ENCODE measurements around the gene ZNF132. TPM values are rescaled to one million over a fixed set of nuclear protein-coding genes. Genes with fewer than 3 reads are reported as not detected.

Gene ZNF132
- total and polyA plus RNA-seq, 9 of the 15 experiments (the other 6 are each of a cell fraction or from before 2014, with no cell fraction given), result 0.03 to 0.42 (median 0.10) TPM; not detected in 5

DNA sequence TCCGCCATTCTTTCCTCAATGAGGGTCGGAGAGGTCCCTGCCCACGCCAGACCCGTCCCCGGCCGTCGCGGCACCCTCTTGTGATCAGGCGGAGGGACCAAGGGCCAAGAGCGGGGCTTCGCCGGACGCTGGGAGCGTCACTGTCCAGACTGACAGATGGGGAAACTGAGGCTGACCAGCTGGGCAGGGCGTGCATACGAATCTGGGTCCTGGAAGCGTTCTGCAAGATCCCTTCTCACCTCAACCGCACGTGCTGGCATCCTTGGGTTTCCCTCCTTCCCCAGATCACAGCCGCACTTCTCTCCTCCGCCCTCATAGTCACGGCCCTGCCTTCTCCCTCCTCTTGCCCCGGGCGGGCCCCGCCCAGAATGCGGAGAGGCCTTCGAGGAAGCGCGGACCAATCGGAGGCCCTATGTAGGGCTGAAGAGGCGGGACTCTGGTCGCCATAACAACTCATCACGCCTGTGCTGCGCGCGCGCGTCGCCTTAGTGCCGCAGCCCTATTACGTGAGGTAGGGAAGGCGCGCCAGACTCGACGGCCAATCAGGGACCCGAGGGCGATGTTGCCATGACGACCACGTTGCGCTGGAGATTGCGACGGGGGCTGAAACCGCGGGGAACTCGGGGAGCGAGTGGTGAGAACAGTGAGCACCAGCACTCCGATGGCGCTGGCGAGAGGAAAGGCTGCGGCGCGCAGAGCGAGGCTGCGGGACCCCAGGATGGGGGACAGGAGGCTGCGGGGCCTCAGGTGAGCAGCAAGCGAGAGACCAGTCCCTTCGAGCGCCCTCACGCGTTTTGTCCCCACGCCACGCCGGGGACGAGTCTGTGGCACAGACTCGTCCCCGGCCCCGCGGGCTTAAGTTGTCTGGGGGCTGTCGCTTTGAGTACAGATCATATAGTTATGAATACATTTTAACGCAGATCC is 38.8 kb downstream of the ZNF132 start (continued):
- TF ChIP-seq ZFP36 (IDR thresholded peaks at IDR 0.05; ENCODE audit: low read depth, low read length, partially characterized antibody) (no peak), KDM4B (IDR thresholded peaks at IDR 0.05; ENCODE audit: borderline replicate concordance in 2 of 2, low read depth in 1 of 2) (no peak; a peak in 1 of 4 replicates), CBX8 (IDR thresholded peaks at IDR 0.05; ENCODE audit: borderline replicate concordance, extremely low read depth, low read depth, low read length, poor library complexity, severe bottlenecking) (no peak), ZBTB7A (IDR thresholded peaks at IDR 0.05; ENCODE audit: borderline replicate concordance, control insufficient read depth, low read depth, low read length) (no peak), STAG1 (CRISPR knock-in tag; IDR thresholded peaks at IDR 0.05; ENCODE audit: borderline replicate concordance) (no peak), ZNF197 (CRISPR knock-in tag; IDR thresholded peaks at IDR 0.05; ENCODE audit: low read depth) (no peak), HMG20A (CRISPR knock-in tag; conservative IDR thresholded peaks at IDR 0.05) (no peak), ZFPM2 (CRISPR knock-in tag; IDR thresholded peaks at IDR 0.05) (no peak), ATF7 (IDR thresholded peaks at IDR 0.05) (peak; percentile 89), TAF15 (IDR thresholded peaks at IDR 0.05; ENCODE audit: low read depth, low read length) (no peak), TEAD4 (IDR thresholded peaks at IDR 0.05; ENCODE audit: low read length) (no peak), TEAD4 (CRISPR knock-in tag; IDR thresholded peaks at IDR 0.05; ENCODE audit: borderline replicate concordance) (no peak), ZNF668 (CRISPR knock-in tag; IDR thresholded peaks at IDR 0.05) (no peak), ZNF766 (CRISPR knock-in tag; conservative IDR thresholded peaks at IDR 0.05) (no peak), GTF3C2 (IDR thresholded peaks at IDR 0.05; ENCODE audit: borderline replicate concordance, extremely low read depth, insufficient read length) (no peak), ELF4 (CRISPR knock-in tag; IDR thresholded peaks at IDR 0.05) (peak; percentile 34; the same call in 1 of the 2 replicates), POLR2AphosphoS2 (IDR thresholded peaks at IDR 0.05; ENCODE audit: low read length) (0 out of 2 replicates have a peak, but pooled peaks have one; percentile 70), ZNF449 (CRISPR knock-in tag; IDR thresholded peaks at IDR 0.05) (no peak), ZNF263 (CRISPR knock-in tag; IDR thresholded peaks at IDR 0.05; ENCODE audit: borderline replicate concordance) (no peak; the same call in 1 of the 2 replicates), PHF8 (IDR thresholded peaks at IDR 0.05; ENCODE audit: borderline replicate concordance, low read length) (peak; percentile 87; the same call in 1 of the 2 replicates)
- TF ChIP-seq, protein P1, sequence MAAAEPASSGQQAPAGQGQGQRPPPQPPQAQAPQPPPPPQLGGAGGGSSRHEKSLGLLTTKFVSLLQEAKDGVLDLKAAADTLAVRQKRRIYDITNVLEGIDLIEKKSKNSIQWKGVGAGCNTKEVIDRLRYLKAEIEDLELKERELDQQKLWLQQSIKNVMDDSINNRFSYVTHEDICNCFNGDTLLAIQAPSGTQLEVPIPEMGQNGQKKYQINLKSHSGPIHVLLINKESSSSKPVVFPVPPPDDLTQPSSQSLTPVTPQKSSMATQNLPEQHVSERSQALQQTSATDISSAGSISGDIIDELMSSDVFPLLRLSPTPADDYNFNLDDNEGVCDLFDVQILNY (CRISPR knock-in tag; IDR thresholded peaks at IDR 0.05), result 0 out of 2 replicates have a peak, but pooled peaks have one; percentile 56

Data from K562 (cell line).